ENCODE data around the gene RILPL2.
"Not testable (repeated sequence)": the region's sequence is repeated elsewhere in the genome, so short reads cannot be mapped to it uniquely, and the experiment has no call there.

RILPL2 gene, protein sequence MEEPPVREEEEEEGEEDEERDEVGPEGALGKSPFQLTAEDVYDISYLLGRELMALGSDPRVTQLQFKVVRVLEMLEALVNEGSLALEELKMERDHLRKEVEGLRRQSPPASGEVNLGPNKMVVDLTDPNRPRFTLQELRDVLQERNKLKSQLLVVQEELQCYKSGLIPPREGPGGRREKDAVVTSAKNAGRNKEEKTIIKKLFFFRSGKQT

DNA sequence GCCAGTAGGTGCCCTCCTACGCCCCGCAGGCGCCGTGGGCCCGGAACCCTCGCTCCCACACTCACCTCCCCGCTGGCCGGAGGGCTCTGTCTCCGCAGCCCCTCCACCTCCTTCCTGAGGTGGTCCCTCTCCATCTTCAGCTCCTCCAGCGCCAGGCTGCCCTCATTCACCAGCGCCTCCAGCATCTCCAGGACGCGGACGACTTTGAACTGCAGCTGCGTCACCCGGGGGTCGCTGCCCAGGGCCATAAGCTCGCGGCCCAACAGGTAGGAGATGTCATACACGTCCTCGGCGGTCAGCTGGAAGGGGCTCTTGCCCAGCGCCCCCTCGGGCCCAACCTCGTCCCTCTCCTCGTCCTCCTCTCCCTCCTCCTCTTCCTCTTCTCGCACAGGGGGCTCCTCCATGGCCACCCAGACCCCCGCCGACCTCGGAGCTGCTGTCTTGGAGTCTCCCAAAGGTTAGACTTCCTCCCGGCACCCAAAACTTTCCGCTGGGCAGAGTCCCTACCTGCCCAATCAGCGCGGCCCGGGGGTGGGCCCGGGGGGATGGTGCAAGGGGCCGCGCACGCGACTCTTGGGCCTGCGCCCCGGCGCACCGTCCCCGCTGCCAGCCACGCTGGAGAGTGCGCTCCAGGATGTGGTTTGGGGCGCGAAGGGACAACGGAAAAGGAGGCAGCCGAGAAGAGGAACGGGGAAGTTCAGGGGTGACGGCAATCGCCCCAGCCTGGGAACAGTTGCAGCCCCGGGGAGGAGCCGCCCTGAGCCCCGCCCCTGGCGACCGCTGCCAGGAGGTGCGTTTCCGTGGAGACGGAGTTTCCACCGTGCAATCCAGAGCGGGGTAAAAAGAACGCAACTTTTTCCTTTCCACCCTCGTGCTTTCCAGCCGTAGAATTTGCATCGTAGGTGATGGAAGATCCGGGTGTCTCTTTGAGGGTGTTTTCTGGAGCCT lies at the start of gene RILPL2:
Gene RILPL2, minus strand, starts transcription at position 668 of the 948 bp plus-strand sequence. Its CDS starts 264 bp downstream, at position 404.
- peak; percentile 89 for DNase-seq (ENCODE audit: low spot score)

DNA sequence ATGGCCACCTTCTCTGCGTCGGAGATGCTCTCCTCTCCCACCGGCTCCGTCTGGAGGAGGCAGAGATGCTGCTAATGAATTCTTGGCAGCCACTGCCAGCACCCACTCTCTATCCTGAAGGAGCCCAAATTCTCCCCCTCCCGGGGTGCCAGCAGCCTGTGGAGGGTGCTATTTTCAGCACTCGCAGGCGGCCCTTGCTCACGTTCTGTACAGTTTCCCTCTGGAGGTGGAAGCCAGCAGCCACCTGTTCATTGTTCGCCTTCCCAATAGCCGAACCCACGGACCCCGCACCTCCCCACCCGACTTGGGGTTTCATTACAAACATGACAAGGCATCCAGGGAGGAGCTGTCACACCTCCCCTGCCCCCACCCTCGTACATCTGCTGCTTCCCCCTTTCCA lies 49.3 kb upstream of the RILPL2 start:
- no peak for DNase-seq (ENCODE audit: low spot score)

DNA sequence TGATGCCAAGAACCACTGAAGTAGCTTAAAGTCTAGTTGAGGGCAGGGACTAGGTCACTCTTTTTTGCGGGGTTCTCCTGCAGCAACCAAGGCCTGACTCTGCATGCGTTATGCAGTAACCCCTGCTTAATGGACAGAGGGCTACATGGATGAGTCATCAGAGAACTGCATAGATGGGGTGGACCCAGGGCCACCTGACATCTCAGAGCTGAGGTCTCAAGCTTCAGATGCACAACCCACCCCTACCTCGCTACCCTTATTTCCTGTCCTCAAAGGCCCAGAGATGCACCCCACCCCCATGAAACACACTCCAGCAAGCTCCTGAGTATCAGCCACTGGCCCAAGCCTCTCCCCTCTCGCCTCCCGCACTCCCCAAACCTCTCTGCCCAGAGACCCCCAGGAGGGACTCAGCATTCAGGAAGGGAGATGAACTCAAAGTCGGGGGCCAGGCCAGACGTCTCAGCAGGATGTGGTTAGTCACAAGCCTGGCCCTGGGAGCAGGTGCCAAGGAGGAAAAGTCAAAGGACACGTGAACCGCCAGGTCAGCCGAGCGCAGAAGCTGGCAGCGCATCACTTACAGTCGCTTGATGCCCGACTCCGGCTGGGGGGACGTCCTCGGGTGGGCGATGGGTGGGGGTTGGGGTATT lies 47.2 kb upstream of the RILPL2 start:
- DNase-seq (ENCODE audit: low spot score): no peak

DNA sequence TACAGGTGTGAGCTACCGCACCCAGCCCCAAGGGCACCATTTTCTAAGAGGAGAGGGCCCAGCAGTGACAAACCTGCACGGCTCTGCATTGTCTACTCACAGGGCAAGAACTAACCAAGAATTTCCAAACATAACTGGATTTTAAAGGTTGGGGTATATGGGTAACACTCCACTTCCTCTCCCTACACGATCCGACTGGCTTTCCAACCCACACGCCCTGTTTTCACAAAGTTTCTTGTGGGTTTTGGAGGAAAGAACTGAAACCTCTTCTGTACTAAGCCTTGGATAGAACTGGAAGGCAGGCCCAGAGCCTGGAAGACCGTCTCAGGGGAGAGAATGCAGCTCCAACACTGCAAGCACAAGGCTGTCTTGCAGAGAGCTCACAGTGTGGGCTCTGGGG lies 46.4 kb upstream of the RILPL2 start:
- DNase-seq (ENCODE audit: low spot score): no peak

DNA sequence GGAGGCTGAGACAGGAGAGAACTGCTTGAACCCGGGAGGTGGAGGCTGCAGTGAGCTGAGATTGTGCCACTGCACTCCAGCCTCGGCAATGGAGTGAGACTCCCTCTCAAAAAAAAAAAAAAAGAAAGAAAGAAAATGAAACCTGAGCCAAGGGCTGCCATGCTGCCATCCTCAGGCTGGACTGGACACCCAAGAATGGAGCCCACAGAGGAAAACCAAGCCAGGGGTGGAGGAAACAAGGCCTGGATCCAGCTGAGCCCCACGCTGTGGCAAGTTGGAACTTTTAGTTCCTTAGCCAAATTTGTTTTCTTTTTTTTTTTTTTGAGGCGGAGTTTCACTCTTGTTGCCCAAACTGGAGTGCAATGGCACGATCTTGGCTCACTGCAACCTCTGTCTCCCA lies 44.8 kb upstream of the RILPL2 start:
- not testable (repeated sequence) for DNase-seq (ENCODE audit: low spot score)

DNA sequence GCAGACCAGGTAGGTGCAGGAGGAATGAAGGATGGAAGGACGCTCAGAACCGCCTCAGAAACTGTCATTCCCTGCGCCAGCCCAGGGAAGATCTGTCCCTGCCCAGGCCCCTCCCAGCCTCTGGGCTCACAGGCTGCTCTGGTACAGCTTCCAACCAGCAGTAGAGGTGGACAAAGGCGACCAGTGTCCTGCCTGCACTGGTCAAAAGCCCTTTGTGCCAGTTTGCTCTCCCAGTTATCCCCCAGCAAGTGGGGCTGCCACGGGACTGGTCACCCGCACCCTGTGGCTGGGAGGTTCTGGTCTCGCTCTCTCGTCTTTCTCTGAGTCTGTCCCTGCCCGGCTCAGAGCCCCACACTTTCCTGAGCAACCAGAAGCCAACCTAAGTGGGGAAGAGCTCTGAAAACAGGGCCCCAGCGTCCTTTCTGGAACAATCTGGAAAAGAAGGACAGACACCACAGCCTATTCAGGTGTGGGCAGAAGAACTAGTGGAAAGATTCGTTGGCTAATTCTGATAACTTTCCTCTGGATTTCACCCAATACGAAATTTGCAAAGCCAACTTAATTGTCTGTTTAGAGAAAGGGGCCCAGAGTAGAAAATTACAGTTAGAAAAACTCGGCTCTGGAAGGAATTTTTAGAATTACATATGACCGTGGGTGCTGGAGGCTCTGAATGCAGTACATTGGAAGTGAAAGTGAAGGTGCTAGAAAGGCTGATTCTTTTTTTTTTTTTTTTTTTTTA lies 43.1 kb upstream of the RILPL2 start:
- no peak for DNase-seq (ENCODE audit: low spot score)

DNA sequence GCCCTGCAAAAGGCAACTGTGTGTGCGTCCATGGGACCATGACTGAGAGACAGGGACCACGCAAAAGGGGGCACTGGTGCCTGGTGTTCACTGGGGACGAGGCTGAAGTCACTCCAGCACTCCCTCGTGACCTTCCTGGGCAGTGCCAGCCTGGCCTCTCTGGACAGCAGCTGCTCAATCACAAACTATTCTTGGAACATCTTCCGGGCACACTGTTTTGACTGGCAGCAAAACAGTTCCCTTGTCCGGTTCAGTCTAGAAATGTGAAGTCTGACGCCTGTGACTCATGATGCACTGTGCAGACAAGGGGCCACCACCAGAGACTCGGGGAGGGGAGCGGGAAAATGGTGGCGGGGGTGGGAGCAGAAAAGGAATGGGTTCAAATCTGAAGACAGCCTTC lies 42.3 kb upstream of the RILPL2 start:
- no peak for DNase-seq (ENCODE audit: low spot score)

DNA sequence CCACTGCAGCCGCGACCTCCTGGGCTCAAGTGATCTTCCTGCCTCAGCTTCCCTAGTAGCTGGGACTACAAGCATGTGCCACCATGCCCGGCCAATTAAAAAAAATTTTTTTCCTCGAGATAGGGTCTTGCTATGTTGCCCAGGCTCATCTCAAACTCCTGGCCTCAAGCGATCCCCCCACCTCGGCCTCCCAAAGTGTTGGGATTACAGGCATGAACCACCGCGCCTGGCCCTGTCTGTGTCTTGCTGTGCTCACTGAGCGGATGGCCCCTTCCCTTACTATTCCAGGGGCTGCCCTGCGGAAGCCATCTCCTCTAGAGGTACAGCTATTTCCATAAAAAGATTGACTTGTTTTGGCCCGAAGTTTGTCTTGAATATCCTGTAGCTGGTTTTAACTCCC lies 41.6 kb upstream of the RILPL2 start:
- no peak for DNase-seq (ENCODE audit: low spot score)

DNA sequence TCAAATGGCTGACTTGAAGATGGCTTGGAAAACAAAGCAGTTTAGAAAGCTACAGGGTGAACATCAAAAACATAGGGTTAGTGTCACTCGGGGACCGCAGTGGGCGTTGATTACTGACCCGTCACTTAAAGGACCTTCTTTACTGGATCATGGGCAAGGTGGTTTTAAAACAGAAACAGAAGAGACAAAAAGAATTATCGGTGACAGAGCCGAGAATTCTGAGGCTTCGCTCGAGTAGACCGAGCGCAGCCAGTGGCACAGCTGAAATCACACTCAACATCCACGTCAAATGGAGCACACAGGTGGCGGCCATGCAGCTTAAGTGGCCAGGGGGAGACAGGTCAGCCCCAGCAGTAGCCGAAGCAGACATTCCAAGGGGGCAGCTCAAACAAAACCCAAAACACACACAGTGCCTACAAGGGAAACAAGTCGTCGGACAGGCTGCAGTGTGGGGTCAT lies 38.8 kb upstream of the RILPL2 start:
- no peak for DNase-seq (ENCODE audit: low spot score)

DNA sequence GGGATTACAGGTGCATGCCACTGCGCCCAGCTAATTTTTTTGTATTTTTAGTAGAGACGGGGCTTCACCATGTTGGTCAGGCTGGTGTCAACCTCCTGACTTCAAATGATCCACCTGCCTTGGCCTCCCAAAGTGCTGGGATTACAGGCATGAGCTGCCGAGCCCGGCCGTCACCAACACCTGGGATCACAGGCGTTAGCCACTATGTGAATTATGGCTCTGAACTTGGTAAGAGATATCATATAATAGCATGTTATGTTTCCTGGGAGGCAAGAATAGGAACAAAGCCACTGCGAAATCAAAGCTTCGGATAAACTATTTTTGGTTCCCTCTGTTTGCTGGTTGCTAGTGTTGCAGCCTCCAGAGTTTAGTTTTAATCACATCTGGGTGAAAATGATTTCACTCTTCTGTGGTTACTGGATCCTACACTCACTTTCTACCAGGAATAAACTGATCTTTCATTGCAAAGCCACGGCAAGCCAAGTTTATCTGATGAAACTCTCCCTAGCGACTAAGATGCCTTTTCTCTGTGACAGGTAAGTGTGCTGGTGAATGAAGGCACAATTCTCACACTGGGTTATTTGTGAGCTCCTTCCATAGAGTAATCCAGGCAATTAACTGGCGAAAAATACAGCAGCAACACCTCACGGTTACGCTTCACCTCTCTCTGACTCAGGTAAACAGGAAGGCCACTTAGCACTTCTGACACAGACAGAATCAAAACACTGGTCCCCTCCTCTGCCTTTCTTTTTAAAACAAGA lies 38.2 kb upstream of the RILPL2 start:
- DNase-seq (ENCODE audit: low spot score): no peak

DNA sequence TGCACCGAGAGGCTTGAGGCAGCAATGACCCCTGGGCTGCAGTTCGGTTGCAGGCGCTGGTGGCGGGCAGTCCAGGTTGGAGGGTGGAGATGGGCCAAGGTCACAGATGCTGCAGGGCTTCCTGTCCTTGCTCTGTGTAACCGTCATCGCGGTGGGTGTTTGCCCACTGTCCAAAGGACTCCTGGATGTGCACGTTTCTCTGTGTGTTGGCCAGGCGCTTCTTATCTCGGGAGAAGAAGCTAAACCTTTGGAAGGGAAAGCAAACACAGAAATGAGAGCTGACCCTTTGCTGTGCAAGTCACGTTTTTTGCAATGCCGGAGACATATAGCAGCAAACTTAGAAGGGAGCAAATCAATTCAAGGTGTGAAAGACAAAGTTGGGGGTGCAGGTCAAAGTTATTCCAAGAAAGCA lies 36.0 kb upstream of the RILPL2 start:
- no peak for DNase-seq (ENCODE audit: low spot score)

DNA sequence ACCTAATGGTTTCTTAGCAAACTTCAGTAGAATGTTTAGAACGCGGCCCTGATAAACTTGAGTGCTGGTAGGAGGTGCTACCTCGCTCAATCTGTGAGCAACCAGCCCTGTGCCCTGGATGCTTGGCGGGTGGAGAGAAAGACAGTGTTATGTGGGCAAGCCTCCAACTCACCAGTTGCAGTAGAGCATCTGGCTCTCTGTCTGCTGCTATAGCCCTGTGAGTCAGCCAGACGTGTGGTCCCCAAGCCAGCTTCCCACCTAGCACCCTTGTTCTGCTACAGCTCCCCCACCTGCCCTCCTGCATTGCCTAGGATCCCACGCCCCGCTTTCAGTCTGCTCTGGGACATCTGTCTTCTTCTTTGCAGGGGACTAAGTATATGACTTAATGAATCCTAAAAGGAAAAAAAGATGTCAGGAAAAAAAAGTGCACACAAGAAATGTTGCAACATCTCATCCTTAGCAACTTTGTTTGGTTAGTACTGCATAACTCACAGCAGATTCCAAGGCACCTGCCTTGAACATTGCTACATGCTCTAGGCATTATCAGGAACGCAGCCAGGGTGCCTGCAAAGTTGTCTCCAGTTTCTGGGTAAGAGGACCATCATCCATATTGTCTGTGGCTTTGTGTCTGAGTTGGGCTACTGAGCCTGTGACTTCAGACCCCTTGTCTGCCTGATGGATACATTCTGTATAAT lies 35.0 kb upstream of the RILPL2 start:
- no peak for DNase-seq (ENCODE audit: low spot score)

DNA sequence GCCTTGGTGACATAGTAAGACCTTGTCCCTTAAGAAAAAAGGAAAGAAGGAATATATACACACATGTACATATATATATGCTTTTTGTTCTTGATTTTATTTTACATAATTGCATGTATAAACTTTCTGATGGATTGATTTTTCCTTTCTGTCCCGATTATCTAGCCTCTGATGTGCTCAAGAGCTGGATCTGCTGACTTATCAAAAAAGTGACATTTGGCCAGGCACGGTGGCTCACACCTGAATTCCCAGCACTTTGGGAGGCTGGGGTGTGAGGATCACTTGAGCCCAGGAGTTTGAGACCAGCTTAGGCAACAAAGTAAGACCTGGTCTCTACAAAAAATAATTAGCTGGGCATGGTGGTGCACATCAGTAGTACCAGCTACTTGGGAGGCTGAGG lies 33.5 kb upstream of the RILPL2 start:
- DNase-seq (ENCODE audit: low spot score): no peak

DNA sequence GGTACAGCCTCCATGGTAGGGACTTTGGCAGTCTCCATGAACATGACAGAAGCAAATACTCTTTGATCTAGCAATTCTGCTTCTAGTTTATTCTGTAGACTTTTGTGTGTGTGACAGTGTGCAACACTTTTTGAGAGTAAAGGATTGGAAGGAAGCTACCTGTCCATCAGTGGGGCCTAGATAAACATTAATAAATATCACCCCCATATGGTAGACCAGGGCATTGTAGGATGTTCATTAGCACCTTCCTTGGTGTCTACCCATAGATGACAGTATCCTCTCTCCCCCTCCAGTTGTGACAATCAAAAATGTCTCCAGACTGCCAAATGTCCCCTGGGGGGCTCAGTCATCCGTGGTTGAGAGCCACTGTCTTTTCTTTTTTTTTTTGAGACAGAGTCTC lies 32.3 kb upstream of the RILPL2 start:
- no peak for DNase-seq (ENCODE audit: low spot score)

DNA sequence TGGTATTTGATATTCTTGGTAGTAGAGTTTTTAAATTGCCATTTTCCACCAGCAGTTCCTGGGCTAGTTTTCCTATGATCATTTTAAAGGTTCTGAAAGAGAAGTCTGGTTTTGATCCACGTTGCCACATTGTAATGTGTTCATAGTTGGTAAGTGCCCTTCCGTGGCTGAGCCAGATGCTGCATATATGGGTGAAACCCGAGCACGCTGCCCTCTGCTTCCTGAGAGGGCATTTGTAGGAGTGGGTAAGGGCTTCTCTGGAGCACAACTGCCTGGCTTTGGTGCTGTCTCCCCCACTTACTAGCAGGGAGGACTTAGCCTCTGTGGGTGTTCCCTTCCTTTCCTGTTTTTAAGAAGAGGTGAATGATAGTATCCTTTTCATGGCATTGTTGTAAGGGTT lies 28.6 kb upstream of the RILPL2 start:
- no peak for DNase-seq (ENCODE audit: low spot score)

DNA sequence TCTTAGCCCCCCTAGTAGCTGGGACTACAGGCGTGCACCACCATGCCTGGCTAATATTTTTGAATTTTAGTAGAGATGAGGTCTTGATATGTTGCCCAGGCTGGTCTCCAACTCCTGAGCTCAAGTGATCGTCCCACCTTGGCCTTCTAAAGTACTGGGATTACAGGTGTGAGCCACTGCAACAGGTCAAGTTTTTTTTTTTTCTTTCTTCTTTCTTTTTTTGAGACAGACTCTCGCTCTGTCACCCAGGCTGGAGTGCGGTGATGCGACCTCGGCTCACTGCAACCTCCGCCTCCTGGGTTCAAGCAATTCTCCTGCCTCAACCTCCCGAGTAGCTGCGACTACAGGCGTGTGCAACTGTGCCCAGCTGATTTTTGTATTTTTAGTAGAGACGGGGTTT lies 26.7 kb upstream of the RILPL2 start:
- not testable (repeated sequence) for DNase-seq (ENCODE audit: low spot score)

DNA sequence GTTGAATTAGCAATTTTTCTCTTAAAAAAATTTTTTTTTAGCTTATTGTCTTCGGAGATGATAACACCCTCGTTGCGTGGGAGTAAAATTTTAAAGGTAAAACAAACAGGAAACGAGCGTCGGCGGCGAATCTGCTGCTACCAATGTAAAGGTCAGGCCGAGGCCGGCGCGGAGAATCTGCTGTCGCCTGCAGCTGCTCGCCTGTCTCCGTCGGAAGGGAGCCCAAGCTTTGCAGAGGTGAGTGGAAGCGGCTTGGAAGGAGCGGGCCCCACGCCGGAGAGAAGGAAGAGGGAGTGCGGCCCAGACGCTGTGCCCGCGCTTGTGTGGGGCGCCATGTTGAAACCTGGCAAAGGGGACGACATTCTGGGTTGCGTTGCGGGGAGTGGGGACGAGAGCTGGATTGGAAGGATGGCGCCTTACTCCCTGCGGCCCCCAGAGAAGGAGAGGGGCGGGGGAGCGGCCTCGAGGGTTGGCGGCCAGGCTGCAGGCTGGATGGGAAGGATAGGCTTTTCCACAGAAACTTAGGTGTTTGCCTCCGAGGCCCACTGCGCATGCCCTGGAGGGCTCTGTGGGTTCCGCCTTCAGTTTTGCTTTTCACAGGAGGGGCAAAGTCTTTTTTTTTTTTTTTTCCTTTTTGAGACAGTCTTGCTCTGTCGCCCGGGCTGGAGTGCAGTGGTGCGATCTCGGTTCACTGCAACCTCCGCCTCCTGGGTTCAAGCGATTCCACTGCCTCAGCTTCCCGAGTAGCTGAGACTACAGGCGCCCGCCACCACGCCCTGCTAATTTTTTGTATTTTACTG lies 21.7 kb upstream of the RILPL2 start, which contains the start of gene SNRNP35:
Gene SNRNP35, plus strand, starts transcription at position 160 of the 800 bp plus-strand sequence. CDS start 7,402 bp downstream, outside the sequence.
- DNase-seq (ENCODE audit: low spot score): peak; percentile 74

DNA sequence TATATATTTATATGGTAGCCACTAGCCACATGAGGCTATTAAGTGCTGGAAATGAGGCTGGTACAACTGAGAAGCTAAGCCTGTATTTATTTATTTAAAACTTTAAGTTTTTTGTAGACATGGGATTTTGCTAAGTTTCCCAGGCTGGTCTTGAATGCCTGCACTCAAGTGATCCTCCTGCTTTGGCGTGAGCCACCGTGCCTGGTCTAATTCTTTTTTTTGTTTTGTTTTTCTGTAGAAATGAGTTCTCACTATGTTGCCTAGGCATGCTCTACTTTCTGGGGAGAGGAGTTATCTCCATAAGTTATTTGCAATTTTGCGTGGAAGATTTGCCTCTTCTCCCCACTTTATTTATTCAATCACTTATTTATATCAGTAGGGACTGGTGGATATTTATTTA lies 16.7 kb upstream of the RILPL2 start:
- no peak for DNase-seq (ENCODE audit: low spot score)

DNA sequence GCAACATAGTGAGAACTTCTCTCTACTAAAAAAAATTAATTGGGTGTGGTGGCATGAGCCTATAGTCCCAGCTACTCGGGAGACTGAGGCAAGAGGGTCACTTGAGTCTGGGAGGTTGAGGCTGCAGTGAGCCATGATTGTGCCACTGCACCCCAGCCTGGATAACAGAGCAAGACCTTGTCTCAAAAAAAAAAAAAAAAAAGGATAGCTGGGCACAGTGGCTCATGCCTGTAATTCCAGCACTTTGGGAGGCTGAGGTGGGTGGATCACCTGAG lies 15.7 kb upstream of the RILPL2 start:
- not testable (repeated sequence) for DNase-seq (ENCODE audit: low spot score)

DNA sequence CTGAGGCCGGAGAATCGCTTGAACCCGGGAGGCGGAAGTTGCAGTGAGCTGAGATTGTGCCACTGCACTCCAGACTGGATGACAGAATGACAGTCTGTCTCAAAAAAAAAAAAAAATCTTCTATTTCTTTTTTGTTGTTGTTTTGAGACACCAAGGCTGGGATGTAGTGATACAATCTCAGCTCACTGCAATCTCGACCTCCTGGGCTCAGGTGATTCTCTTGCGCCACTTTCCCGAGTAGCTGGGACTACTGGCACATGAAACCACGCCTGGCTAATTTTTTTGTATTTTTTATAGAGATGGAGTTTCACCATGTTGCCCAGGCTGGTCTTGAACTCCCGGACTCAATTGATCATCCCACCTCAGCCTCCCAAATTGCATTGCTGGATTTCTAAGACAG lies 14.2 kb upstream of the RILPL2 start:
- DNase-seq (ENCODE audit: low spot score): no peak

Measured in iPS-NIHi11 (cell line).